Epithelial cell of proximal tubule (primary cell): ENCODE data around the gene ROR1. TPM values are rescaled to one million over a fixed set of nuclear protein-coding genes. Genes with fewer than 3 reads are reported as not detected.

Experiments
- DNase-seq: peaks from one replicate; pipeline ENCODE4 v3.0.0-alpha.2; 2011; ENCODE audit warnings: low read depth
- H3K4me3 ChIP-seq: 2 replicates; pipeline ENCODE4 v1.5.1; 2011; ENCODE audit warnings: low read depth, mild to moderate bottlenecking, low read length
- CTCF ChIP-seq: conservative IDR thresholded peaks from 2 replicates; pipeline ENCODE4 v1.5.1; 2012; ENCODE audit warnings: low read depth, mild to moderate bottlenecking, low read length
- total RNA-seq: library from RNA; depleted of rRNA; stranded (reverse); fragments of >200 nt; gene quantifications from 2 replicates; pipeline ENCODE4 v1.2.3, GENCODE V29; 2015

Gene ROR1
- total RNA-seq, 1 donor from 2014 or later = 5.9 TPM

- no peak for DNase-seq
- TF ChIP-seq CTCF = no peak
- no peak overlapping the region for H3K4me3 ChIP-seq
These were observed 18.3 kb downstream of the ROR1 start for GRCh38 chr1:63792152-63792551.

- no peak overlapping the region for H3K4me3 ChIP-seq
- no peak for TF ChIP-seq CTCF
- DNase-seq = no peak
These were observed 20.0 kb downstream of the ROR1 start for GRCh38 chr1:63793741-63794240.

DNA sequence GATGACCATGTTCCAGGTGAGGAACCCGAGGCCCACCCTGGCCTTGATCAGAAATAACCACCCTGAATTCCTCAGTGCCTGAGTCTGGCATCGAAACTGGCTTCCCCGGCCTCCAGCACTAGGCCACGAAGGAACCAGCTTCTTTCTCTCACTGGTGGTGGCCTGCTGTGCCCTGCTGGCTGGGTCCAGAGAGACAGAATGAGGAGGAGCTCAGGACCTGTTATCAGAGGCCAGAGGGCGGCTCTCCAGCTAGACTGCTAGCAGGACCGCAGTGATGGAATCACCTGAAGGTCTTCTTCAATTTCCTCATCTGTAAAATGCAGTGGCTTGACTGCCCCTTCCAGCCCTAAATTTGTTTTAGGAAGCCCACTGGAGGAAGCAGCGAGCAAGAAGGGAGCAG, 20.5 kb downstream of the ROR1 start:
- no peak for TF ChIP-seq CTCF
- no peak for DNase-seq
- H3K4me3 ChIP-seq = no peak overlapping the region

- no peak for TF ChIP-seq CTCF
- DNase-seq = no peak
- no peak overlapping the region for H3K4me3 ChIP-seq
These were observed 21.1 kb downstream of the ROR1 start for GRCh38 chr1:63794939-63795378.

DNA sequence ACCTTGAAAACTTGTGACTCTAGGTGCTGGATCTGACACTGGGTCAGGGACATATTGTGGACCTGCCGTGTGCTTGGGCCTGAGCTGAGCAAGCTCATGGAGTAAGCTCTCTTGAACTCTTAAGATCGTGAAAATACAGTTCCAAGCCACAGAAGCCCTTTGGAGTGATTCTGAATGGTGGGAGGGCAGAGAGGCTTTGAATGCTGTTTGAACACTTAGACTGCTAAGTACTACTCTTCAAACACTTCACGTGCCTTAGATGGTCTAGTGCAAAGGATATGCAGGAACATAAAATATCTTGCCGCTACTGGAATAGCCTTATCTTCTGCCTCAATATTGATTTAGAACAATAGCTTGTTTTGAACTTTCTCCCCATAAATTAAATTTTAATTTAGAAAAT, 21.6 kb downstream of the ROR1 start:
- H3K4me3 ChIP-seq = no peak overlapping the region
- TF ChIP-seq CTCF = no peak
- no peak for DNase-seq

GRCh38 chr1:63797056-63797726, 23.4 kb downstream of the ROR1 start:
- DNase-seq = no peak
- TF ChIP-seq CTCF = no peak

DNA sequence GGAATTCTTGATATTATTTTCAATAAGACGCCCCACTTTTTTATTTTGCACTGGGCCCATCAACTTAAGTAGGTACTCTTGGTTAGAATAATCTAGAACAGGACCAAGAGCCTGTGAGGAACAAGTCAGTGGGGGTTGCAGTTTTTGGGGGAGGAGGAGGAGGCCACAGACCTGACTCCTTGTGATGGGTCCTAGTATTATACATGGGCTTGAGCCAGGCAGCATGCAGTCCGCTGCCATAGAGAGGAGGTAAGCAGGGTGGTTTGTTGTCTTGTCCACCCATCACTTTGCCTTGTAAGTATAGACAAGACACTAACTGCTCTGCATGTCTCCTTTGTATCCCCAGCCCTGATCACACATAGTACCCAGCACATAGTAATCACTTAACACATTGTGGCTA, 24.5 kb downstream of the ROR1 start:
- no peak overlapping the region for H3K4me3 ChIP-seq
- no peak for TF ChIP-seq CTCF
- no peak for DNase-seq

More at GRCh38 chr1:63797056-63797726, 23.4 kb downstream of the ROR1 start:
- no peak overlapping the region for H3K4me3 ChIP-seq
